ENCODE data around the gene ALDH18A1. TPM values are rescaled to one million over a fixed set of nuclear protein-coding genes. Genes with fewer than 3 reads are reported as not detected.

Gene ALDH18A1
- total and polyA plus RNA-seq, 2 of the 8 experiments (the other 6 are each of a cell fraction or from before 2014, with no cell fraction given): 59.6 to 128 TPM

DNA sequence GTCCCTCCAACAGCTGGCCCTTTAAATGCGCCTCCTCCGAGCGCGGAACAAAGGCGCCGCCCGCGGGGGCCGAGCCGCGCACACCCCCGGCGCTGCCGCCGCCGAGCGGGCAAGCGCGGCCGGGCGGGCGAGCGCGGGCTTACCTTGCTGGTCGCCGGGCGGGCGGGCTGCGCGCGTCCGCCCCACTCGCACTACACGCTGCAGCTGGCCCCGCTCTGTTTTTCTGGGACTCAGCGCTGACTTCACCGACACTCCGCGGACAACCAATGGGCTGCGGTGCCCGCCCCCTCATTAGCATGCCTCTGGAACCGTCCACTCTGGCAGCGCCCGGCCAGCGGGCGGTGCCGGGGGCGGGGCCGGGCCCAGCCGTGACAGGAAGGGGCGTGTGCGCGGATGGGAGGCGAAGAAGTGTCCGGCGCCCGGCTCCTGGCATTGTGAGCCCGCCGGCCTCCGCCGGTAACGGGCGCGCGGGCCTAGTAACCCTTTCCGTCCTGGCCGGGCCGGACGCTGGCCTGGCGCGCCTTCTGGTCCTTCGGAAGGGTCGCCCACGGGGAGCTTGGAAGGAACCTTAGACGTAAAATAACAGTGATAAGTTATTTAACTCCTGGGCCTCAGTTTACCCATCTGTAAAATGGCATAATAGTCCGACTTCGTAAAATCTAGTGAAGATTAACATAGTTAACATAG is 95.2 kb downstream of the ALDH18A1 start, which contains the start of gene SORBS1 (continued):
- TF ChIP-seq EZH2 (IDR thresholded peaks at IDR 0.05; ENCODE audit: low read depth, low read length, severe bottlenecking) (no peak), NANOG (IDR thresholded peaks at IDR 0.05; ENCODE audit: insufficient read depth, low read depth, low read length, poor library complexity, severe bottlenecking) (no peak), USF2 (IDR thresholded peaks at IDR 0.05; ENCODE audit: low read length) (no peak), KDM5A (IDR thresholded peaks at IDR 0.05; ENCODE audit: low read length) (no peak), CREB1 (IDR thresholded peaks at IDR 0.05) (peak; percentile 35; the same call in 1 of the 2 replicates), FOSL1 (IDR thresholded peaks at IDR 0.05; ENCODE audit: insufficient read depth, low read depth, low read length) (no peak), TBP (IDR thresholded peaks at IDR 0.05; ENCODE audit: low read depth, low read length) (peak; percentile 74; the same call in 1 of the 2 replicates), RAD21 (IDR thresholded peaks at IDR 0.05 in 1 of 2, conservative IDR thresholded peaks at IDR 0.05 in 1 of 2; ENCODE audit: low read depth in 2 of 2, low read length in 2 of 2) (0 out of 4 replicates have a peak, but pooled peaks of 1 of the 2 experiments have one; percentile 4), PHF8 (conservative IDR thresholded peaks at IDR 0.05; ENCODE audit: low read depth, low read length) (no peak), CEBPB (IDR thresholded peaks at IDR 0.05; ENCODE audit: low read depth, low read length) (no peak), TCF12 (IDR thresholded peaks at IDR 0.05; ENCODE audit: low read depth, low read length) (no peak), KDM1A (IDR thresholded peaks at IDR 0.05; ENCODE audit: borderline replicate concordance, low read length) (peak; percentile 99), RXRA (IDR thresholded peaks at IDR 0.05; ENCODE audit: insufficient read depth, low read depth, low read length) (no peak), SRF (IDR thresholded peaks at IDR 0.05; ENCODE audit: low read depth, low read length) (no peak), BRCA1 (IDR thresholded peaks at IDR 0.05; ENCODE audit: low read depth, low read length) (no peak), YY1 (IDR thresholded peaks at IDR 0.05; ENCODE audit: low read depth, low read length) (no peak), SP1 (IDR thresholded peaks at IDR 0.05; ENCODE audit: low read depth, low read length) (0 out of 2 replicates have a peak, but pooled peaks have one; percentile 52)

Measured in H1 (cell line).